Immature natural killer cell (primary cell): ENCODE measurements around the gene SUCLG2. TPM values are rescaled to one million over a fixed set of nuclear protein-coding genes. Genes with fewer than 3 reads are reported as not detected.

Experiments used
- DNase-seq, 3 donors: peaks; one replicate each; pipeline ENCODE4 v3.0.0; 2022; ENCODE audit warnings: mixed read lengths in 1 of 3
- H3K27ac Mint-ChIP-seq, 6 donors: one replicate each; pipeline ENCODE4 v1.8.0; 2020; ENCODE audit warnings: mixed read lengths in 6 of 6, mild to moderate bottlenecking in 5 of 6, inconsistent platforms in 4 of 6, moderate library complexity in 3 of 6
- H3K27me3 Mint-ChIP-seq, 3 donors: one replicate each; pipeline ENCODE4 v1.8.0; 2020 to 2021; ENCODE audit warnings: low read depth in 3 of 3, mild to moderate bottlenecking in 3 of 3, mixed read lengths in 3 of 3, moderate library complexity in 3 of 3, inconsistent platforms in 1 of 3
- H3K36me3 Mint-ChIP-seq, 3 donors: one replicate each; pipeline ENCODE4 v1.8.0; 2020; ENCODE audit warnings: mixed read lengths in 3 of 3, inconsistent platforms in 2 of 3, mild to moderate bottlenecking in 2 of 3
- H3K4me1 Mint-ChIP-seq, 2 donors: one replicate each; pipeline ENCODE4 v1.8.0; 2020; ENCODE audit warnings: inconsistent platforms in 2 of 2, mild to moderate bottlenecking in 2 of 2, mixed read lengths in 2 of 2, moderate library complexity in 1 of 2
- H3K4me3 Mint-ChIP-seq, 5 donors: one replicate each; pipeline ENCODE4 v1.8.0; 2020; ENCODE audit warnings: mild to moderate bottlenecking in 5 of 5, mixed read lengths in 5 of 5, inconsistent platforms in 3 of 5, moderate library complexity in 3 of 5
- H3K9me3 Mint-ChIP-seq, 6 donors: one replicate each; pipeline ENCODE4 v1.8.0; 2020; ENCODE audit warnings: mild to moderate bottlenecking in 6 of 6, mixed read lengths in 6 of 6, inconsistent platforms in 4 of 6, moderate library complexity in 3 of 6
- polyA plus RNA-seq, 3 donors: library from polyadenylated mRNA; unstranded; fragments of 300-500 nt; fragmentation: Illumina TruSeq; gene quantifications; one replicate each; pipeline ENCODE4 v1.2.3, GENCODE V29; 2021

SUCLG2 gene
- polyA plus RNA-seq, 3 donors from 2014 or later = 49.4 to 67.1 (median 58.2) TPM

DNA sequence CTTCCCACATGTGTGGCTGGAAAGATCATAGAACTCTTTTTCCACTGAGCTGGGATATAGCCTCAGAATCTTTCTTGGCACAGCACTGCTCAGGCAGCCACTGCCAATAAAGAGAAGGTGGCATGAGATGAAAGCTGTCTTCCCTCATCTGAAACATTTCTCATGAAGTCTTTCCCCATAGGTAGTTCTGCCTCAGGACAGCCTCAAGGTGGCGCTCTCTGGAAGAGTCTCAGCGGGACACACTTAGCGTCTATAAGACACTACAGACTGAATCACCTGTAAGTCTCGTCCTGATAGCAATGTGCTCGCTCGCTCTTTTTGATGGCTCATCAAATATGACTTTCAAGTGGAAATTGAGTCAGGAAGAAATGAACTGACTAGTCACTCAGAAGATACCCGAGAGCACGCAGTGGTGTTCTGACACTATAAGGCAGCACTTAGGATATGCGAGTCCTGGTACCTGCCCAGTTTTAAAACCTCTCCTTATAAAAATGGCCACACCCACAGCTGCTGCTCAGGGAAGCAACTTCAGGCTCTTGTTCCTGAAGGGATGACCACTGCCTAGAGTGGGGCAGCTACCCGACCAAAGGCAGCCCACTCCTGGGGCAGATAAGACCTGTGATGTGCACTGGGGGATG lies 269.5 kb downstream of the SUCLG2 start:
- peak in 2 of 3 donors; percentile 11 to 21 for DNase-seq
- Mint-ChIP-seq H3K9me3 (no peaks in the 10 kb centered on the region), H3K36me3 (peaks cover 4 to 16% (median 14%) of the 10 kb centered on the region in 3 donors), H3K27ac (peak overlapping the region in 2 of 6 donors; percentile 2 to 62), H3K27me3 (peaks cover under 1 to 2% (median 1%) of the 10 kb centered on the region in 3 donors), H3K4me1 (peaks cover 14 to 15% of the 10 kb centered on the region in 2 donors), H3K4me3 (no peak overlapping the region)

DNA sequence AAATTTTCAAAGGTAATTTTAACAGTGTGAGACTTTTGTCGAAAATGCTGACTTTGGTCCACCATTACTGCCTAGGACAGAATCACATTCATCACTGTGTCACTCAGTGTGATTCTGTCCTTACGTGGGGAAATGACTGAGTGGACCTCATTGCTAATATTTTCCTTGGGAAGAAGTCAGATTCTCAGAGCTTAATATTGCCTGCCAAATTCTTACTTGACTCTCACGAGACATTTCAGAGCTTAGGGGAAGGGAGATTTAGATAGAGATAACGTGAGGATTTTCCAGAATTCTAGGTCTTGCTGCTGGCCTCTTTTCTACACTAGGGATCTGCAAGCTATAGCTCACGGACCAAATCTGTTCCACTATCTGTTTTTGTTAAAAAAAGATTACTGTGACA lies 270.4 kb downstream of the SUCLG2 start:
- Mint-ChIP-seq H3K4me3 (no peak overlapping the region), H3K27ac (no peak overlapping the region), H3K27me3 (peaks cover 1 to 2% (median 2%) of the 10 kb centered on the region in 3 donors), H3K9me3 (no peaks in the 10 kb centered on the region), H3K36me3 (peaks cover 4 to 19% (median 12%) of the 10 kb centered on the region in 3 donors), H3K4me1 (peaks cover 7 to 13% of the 10 kb centered on the region in 2 donors)
- DNase-seq = no peak

DNA sequence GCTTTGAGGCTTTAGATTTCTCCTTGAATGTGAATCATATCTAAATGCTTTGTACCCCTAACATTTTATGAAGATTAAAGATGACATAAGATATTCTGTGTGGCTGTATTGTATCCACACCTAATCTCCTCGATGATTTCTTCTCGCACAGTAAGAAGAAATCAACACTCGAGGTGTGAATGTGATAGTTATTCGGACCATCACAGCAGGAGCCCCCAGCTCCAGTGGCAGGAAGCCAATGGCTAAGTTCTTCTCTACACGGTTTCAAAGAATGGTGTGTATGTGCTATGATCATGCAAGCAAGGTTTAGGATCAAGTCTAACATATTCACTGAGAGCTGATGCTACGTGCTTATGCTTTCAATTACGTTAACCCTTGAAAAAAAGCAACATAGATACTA lies 271.0 kb downstream of the SUCLG2 start:
- Mint-ChIP-seq H3K27ac (peak overlapping the region in 2 of 6 donors; percentile 4 to 11), H3K27me3 (peaks cover 0 to 2% (median 0%) of the 10 kb centered on the region in 3 donors), H3K36me3 (peaks cover 4 to 13% (median 7%) of the 10 kb centered on the region in 3 donors), H3K4me1 (peaks cover 2 to 13% of the 10 kb centered on the region in 2 donors), H3K9me3 (no peaks in the 10 kb centered on the region), H3K4me3 (no peak overlapping the region)
- no peak for DNase-seq

DNA sequence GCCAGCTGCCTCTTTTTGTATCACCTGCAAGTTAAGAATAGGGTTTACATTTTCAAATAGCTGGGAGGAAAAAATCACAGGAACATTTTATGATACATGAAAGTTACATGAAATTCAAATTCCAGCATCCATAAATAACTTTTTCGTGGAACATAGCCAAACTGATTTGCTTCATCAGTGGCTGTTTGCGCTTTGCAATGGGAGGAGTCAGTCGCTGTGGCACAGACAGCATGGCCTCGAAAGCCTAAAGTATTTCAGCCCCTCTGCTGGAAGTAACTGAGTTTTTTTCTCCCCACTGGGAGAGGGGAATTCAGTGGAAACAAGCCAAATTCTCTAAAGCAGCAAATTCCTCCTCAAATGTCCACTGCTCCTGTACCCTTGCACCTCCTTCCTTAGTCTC lies 271.9 kb downstream of the SUCLG2 start:
- H3K4me3 Mint-ChIP-seq = no peak overlapping the region
- DNase-seq = no peak
- H3K4me1 Mint-ChIP-seq = peaks cover 2 to 14% of the 10 kb centered on the region in 2 donors
- H3K27me3 Mint-ChIP-seq = peaks cover 0 to 2% (median 0%) of the 10 kb centered on the region in 3 donors
- no peaks in the 10 kb centered on the region for H3K9me3 Mint-ChIP-seq
- H3K36me3 Mint-ChIP-seq = peaks cover 4 to 13% (median 7%) of the 10 kb centered on the region in 3 donors
- peak overlapping the region in 2 of 6 donors; percentile 4 to 30 for H3K27ac Mint-ChIP-seq

DNA sequence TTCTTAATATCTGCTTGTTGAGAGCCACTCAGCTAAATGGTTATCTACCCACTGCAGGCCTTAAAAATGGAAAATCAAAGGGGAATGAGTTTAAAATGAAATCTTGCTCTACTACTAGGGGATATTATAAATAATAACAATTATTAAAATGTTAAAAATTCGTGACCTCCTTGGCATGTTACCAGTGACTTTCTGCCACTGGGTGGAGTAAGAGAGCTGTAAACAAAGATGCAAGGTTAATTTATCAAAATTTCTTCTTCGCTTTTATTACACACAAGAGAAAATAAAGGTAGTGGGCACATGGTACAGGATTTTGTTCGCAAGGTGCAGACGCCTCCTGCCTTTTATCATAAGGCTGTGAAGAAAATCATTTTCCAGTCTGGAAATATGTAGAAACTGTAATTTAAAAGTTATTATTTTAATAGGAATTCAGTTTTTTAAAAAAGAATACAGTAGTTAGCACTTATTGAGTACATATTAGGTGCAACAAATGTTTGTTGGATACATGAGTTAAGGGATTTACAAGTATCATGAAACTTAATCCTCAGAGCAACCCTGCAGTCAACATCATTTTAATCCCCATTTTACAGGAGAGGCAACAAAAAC lies 272.6 kb downstream of the SUCLG2 start:
- H3K4me1 Mint-ChIP-seq = peaks cover 2 to 14% of the 10 kb centered on the region in 2 donors
- H3K36me3 Mint-ChIP-seq = peaks cover under 1 to 15% (median 4%) of the 10 kb centered on the region in 3 donors
- H3K27me3 Mint-ChIP-seq = peaks cover 0 to 2% (median 0%) of the 10 kb centered on the region in 3 donors
- H3K4me3 Mint-ChIP-seq = no peak overlapping the region
- no peak overlapping the region for H3K27ac Mint-ChIP-seq
- no peaks in the 10 kb centered on the region for H3K9me3 Mint-ChIP-seq
- DNase-seq = peak in 2 of 3 donors; percentile 18 to 24

- DNase-seq = no peak
- Mint-ChIP-seq H3K36me3 (peaks cover 9 to 19% (median 11%) of the 10 kb centered on the region in 3 donors), H3K9me3 (no peaks in the 10 kb centered on the region), H3K27me3 (peaks cover 0 to 2% (median 0%) of the 10 kb centered on the region in 3 donors), H3K4me1 (peaks cover 2 to 14% of the 10 kb centered on the region in 2 donors), H3K27ac (peak overlapping the region in 1 of 6 donors; percentile 66), H3K4me3 (no peak overlapping the region)
These were observed 274.3 kb downstream of the SUCLG2 start for GRCh38 chr3:67380118-67380517.

- Mint-ChIP-seq H3K4me1 (peaks cover 2 to 14% of the 10 kb centered on the region in 2 donors), H3K27me3 (peaks cover 0 to 2% (median 0%) of the 10 kb centered on the region in 3 donors), H3K27ac (peak overlapping the region in 1 of 6 donors; percentile 40), H3K4me3 (no peak overlapping the region), H3K36me3 (peaks cover 22 to 28% (median 28%) of the 10 kb centered on the region in 3 donors), H3K9me3 (no peaks in the 10 kb centered on the region)
- DNase-seq = no peak
These were observed 277.1 kb downstream of the SUCLG2 start for GRCh38 chr3:67377299-67377698.

DNA sequence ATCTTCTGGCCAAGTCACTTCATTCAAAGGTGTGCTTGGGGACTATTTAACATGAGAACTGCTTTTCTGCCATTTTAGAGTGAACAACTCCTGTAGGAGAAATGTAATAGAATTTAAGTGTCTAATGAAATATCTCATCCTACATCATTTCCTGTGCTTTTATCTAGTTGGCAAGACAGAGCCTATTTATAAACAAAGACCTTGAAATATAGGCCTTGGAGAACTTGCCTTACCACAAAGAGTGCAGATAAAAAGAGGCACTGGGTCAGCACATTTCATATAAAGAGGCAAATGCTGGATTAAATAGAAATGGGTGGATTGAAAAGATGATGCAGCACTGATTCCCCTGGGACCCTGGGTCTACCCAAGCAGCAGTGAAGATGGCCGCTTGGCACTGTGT lies 278.0 kb downstream of the SUCLG2 start:
- Mint-ChIP-seq H3K27me3 (peaks cover 0 to 2% (median 0%) of the 10 kb centered on the region in 3 donors), H3K27ac (no peak overlapping the region)

DNA sequence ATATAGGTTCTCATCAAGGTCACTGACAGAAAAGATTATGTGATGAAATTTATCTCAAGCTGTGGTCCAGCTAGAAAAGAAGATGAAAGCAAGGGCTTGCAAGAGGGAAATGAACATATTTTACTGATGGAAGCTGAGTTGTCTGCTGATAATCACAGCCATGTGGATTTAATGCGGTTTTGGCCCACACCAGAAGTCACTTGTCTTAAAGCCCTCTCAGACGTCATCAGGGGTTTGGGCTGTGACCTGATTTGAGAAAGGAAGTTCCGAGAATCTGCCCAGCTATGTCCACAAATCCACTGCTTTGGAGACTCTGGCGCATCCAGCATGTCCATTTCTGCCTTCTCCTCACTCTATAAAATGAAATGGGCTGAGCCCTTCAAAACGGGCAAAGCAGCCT lies 278.4 kb downstream of the SUCLG2 start:
- Mint-ChIP-seq H3K4me1 (peaks cover 2 to 14% of the 10 kb centered on the region in 2 donors), H3K9me3 (no peaks in the 10 kb centered on the region), H3K36me3 (peaks cover 35 to 36% (median 35%) of the 10 kb centered on the region in 3 donors), H3K4me3 (no peak overlapping the region), H3K27me3 (peaks cover 0 to 2% (median 0%) of the 10 kb centered on the region in 3 donors), H3K27ac (peak overlapping the region in 1 of 6 donors; percentile 20)
- DNase-seq = no peak

More for the DNA sequence above, 278.0 kb downstream of the SUCLG2 start:
- Mint-ChIP-seq H3K9me3 (no peaks in the 10 kb centered on the region), H3K36me3 (peaks cover 31 to 34% (median 32%) of the 10 kb centered on the region in 3 donors), H3K4me1 (peaks cover 2 to 14% of the 10 kb centered on the region in 2 donors), H3K4me3 (no peak overlapping the region)
- DNase-seq = no peak

DNA sequence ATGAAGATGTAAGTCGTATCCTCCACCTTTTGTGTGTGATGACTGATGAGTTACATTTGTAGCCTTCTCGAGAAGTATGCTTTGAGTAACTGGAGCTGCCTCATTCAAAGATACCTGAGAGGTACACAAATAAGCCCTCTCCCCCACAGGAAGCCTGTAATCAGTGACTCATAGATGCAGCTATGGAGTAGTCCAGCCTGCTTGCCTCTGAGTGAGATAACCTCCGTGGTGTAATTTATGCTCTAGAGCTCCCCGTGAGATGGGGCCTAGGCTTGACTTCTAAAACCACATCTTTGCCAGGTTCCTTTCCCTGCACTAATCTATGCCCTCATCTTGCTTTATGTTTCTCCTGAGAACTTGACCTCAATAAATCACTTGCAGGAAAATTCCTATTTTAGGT lies 291.7 kb downstream of the SUCLG2 start:
- H3K4me3 Mint-ChIP-seq = no peak overlapping the region
- H3K4me1 Mint-ChIP-seq = peaks cover 8 to 14% of the 10 kb centered on the region in 2 donors
- no peaks in the 10 kb centered on the region for H3K36me3 Mint-ChIP-seq
- H3K27ac Mint-ChIP-seq = no peak overlapping the region
- H3K27me3 Mint-ChIP-seq = peaks cover 0 to 3% (median 0%) of the 10 kb centered on the region in 3 donors
- no peaks in the 10 kb centered on the region for H3K9me3 Mint-ChIP-seq
- no peak for DNase-seq

GRCh38 chr3:67361770-67362169 lies 292.6 kb downstream of the SUCLG2 start:
- peaks cover 8 to 14% of the 10 kb centered on the region in 2 donors for H3K4me1 Mint-ChIP-seq
- no peaks in the 10 kb centered on the region for H3K9me3 Mint-ChIP-seq
- DNase-seq = no peak
- H3K27me3 Mint-ChIP-seq = peaks cover 0 to 3% (median 0%) of the 10 kb centered on the region in 3 donors
- H3K36me3 Mint-ChIP-seq = no peaks in the 10 kb centered on the region
- H3K4me3 Mint-ChIP-seq = no peak overlapping the region
- no peak overlapping the region for H3K27ac Mint-ChIP-seq

GRCh38 chr3:67361323-67361722 lies 293.1 kb downstream of the SUCLG2 start:
- H3K4me3 Mint-ChIP-seq = no peak overlapping the region
- H3K27ac Mint-ChIP-seq = no peak overlapping the region
- H3K27me3 Mint-ChIP-seq = peaks cover 0 to 3% (median 0%) of the 10 kb centered on the region in 3 donors
- no peak for DNase-seq
- peaks cover 8 to 14% of the 10 kb centered on the region in 2 donors for H3K4me1 Mint-ChIP-seq
- H3K9me3 Mint-ChIP-seq = peaks cover 0 to 2% (median 0%) of the 10 kb centered on the region in 6 donors
- peaks cover 0 to 2% (median 0%) of the 10 kb centered on the region in 3 donors for H3K36me3 Mint-ChIP-seq

DNA sequence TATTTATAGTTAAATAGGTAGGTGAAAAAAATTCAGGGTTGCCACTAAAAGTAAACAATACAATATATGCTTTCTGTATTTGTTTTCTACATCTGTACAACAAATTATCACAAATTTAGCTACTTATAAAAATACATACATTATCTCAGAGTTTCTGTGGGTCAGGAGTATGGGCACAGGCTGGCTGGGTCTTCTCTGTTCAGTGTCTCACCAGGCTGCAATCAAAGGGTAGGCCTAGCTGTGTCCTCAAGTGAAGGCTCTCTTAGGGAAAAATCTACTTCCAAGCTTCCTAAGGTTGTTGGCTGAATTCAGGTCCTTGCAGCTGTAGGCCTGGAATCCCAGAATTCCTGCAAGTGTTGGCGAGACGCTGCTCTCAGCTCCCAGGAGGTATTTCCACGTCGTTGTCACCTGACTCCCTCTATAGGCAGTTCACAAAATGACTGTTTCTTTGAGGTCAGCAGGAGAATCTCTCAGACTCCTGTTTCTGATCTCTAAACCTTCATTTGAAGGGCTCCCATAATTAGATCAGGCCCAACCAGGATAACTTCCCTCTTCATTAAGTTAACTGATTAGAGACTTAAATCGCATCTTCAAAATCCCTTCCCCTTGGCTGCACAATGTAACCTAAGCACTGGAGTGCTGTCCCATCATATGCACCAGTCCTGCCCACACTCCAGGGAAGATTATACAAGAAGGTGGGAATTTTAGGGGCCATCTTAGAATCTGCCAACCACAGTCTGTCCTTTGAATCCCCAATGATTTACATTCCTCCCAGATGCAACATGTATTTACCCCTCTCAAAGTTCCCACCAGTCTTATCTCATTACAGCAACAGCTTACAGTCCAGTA lies 296.6 kb downstream of the SUCLG2 start:
- Mint-ChIP-seq H3K4me1 (peaks cover 1 to 3% of the 10 kb centered on the region in 2 donors), H3K4me3 (no peak overlapping the region), H3K27me3 (no peaks in the 10 kb centered on the region), H3K9me3 (peaks cover 0 to 4% (median 0%) of the 10 kb centered on the region in 6 donors), H3K27ac (no peak overlapping the region), H3K36me3 (peaks cover 0 to 5% (median 0%) of the 10 kb centered on the region in 3 donors)
- DNase-seq = no peak
